DOHH2 (cell line): Measurements from ENCODE around the gene RASSF7.

Experiments
- CTCF ChIP-seq: fragments of 200-600 bp; sonication (generic); IDR thresholded peaks from one replicate; pipeline ENCODE4 v1.5.1; 2014; ENCODE audit warnings: antibody characterized with exemption, mild to moderate bottlenecking, low read depth, low read length; ENCODE audit not compliant: poor library complexity, severe bottlenecking
- EZH2phosphoT487 ChIP-seq: fragments of 200-600 bp; sonication (generic); IDR thresholded peaks from 2 replicates; pipeline ENCODE4 v1.6.1; 2017; ENCODE audit warnings: borderline replicate concordance, mild to moderate bottlenecking, antibody characterized with exemption, low read length, moderate library complexity, mixed read lengths

GRCh38 chr11:540583-541432, 20.0 kb upstream of the RASSF7 start:
- TF ChIP-seq CTCF (no peak), EZH2phosphoT487 (no peak)
